T follicular helper cell (primary cell): ENCODE measurements around the gene NELFA.
"Not testable (repeated sequence)": the region's sequence is repeated elsewhere in the genome, so short reads cannot be mapped to it uniquely, and the experiment has no call there.

ENCODE experiments used
- DNase-seq: peaks from one replicate; pipeline ENCODE4 v3.0.0-alpha.2; 2020; ENCODE audit warnings: low read depth

Gene NELFA

DNA sequence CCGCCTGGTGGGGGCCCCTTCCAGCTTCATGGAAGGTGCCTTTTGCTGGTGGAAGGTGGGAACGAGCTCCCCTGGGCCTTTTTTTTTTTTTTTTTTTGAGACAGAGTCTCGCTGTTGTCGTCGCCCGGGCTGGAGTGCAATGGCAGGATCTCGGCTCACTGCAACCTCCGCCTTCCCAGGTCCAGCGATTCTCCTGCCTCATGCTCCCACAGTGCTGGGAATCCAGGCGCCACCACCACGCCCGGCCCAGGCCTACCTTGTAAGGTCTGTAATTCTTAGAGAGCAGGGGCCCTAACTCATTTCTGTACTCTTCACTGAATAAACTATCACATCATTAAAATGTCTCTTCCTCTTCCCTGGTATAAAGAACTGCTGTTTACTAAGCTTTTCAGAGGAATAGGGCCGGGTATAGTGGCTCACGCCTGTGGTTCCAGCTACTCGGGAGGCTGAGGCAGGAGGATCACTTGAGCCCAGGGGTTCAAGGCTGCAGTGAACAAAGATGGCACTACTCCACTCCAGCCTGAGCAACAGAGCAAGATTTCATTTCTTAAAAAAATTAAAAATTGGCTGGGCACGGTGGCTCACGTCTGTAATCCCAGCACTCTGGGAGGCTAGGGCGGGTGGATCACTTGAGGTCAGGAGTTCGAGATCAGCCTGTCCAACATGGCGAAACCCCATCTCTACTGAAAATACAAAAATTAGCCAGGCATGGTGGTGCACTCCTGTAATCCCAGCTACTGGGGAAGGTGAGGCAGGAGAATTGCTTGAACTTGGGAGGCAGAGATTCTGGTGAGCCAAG is 14.9 kb downstream of the NELFA start:
- not testable (repeated sequence) for DNase-seq

- DNase-seq: no peak
Measured at GRCh38 chr4:1993169-1993516, 15.6 kb downstream of the NELFA start.

GRCh38 chr4:1992468-1993168 is 16.2 kb downstream of the NELFA start:
- DNase-seq: no peak

DNA sequence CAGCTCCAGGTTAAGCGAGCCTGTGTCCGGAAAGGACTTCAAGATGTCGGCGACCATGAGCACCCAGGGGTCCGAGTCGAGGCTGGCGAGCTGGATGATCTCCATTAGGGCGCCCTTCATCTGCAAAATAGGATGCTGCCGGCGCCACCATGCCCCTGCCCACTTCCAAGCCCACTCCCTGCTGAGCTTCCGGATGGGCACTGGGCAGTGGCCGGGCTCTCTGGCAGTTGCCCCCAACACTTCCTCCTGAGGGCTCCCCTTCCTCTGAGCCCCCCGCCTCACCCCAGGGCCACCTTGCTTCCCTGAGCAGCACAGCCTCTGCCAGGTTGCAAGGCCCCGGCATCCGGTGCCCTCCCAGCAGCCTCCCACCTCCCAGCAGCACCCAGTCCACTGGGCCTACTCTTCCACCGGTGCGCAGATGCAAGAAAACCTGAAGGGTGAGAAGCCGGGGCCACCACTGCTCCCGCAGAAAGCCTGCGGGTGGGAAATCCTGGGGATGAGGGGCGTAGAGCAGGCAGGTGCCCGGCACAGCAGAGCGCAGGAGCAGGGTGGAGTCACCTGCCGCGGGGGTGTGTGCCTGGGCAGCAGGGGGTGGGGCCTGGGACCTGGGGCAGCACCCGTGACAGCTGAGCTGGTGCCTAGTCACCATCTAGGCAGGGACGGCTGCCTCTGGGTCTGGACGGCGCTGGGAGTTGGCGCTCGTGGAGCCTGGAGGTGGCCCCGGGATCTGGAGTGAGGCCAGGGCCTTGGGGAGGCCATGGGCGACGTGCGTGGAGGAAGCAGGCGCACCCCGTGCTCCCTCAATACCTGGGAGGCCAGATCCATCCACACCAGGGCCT is 17.0 kb downstream of the NELFA start:
- no peak for DNase-seq

- no peak for DNase-seq
Measured at GRCh38 chr4:1991087-1991486, 17.7 kb downstream of the NELFA start.

DNA sequence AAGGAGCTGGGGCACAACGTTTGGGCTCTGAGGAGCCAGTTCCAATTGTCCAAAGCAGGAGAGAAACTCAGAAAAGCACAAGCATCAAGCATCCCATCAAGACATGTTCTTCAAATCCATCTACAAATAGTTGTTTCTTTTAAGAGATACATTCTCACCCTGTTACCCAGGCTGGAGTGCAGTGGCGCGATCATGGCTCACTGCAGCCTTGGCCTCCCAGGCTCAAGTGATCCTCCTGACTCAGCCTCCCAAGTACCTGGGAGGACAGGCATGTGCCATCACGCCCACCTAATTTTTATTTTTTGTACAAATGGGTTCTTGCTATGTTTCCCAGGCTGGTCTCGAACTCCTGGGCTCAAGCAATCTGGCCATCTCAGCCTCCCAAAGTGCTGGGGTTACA is 18.1 kb downstream of the NELFA start:
- DNase-seq: no peak

- DNase-seq: no peak
Measured at GRCh38 chr4:1990348-1990645, 18.5 kb downstream of the NELFA start.

DNA sequence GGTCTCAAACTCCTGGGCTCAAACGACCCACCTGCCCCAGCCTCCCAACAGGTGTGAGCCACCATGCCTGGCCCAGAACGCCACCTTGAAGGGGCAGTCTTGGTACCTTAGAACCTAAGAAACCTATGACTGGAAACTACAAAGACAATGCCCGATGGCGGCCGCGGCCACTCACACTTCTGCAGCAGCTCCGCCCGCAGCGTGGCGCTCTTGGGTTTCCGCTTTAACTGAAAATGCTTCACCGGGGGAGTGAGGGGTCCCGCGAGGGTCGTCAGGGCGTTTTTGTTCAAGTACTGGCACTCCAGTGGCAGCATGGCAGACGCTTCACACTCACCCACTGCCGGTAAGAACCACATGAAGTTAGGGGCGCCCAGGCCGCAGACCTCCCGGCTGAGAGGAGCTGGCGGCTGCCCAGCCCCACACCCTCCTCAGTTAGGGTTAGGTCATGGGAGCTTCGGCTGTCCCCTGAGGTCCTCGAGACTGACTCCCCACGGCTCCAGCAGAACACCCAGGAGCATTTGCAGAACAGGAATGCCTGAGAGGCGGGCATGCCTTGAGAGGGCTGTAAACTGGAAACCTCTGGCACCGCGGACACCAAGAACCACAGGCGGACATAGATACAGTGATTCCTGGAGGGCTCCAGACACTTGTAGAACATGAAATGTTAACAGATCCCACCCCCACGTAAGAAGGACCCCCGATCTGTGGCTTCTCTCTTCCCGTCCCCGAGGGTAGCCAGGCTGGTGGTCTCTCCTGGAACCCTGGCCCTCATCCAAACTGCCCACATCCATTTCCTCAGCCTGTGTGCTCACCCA is 19.0 kb downstream of the NELFA start:
- DNase-seq: no peak

- no peak for DNase-seq
Measured at GRCh38 chr4:1988327-1988724, 20.4 kb downstream of the NELFA start.

GRCh38 chr4:1987721-1988326 is 20.9 kb downstream of the NELFA start:
- DNase-seq: no peak

DNA sequence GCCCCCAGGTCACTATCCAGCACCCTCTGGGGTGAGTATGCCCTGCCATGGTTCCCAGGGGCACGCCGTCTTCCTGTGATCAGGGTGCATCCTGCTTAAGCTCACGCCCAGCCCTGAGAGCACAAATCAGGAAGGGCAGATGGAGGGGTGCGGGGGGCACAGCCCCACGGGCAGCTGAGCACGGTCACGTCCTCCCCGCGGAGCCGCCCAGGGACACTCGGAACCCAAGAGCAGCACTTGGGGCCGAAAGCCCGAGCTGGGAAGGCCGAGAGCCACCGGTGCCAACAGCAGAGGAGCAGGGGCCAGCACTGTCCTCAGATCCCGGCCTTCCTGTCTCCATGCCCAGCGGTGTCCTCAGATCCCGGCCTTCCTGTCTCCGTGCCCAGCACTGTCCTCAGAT is 21.5 kb downstream of the NELFA start:
- no peak for DNase-seq

GRCh38 chr4:1986578-1987210 is 22.1 kb downstream of the NELFA start:
- DNase-seq: no peak

DNA sequence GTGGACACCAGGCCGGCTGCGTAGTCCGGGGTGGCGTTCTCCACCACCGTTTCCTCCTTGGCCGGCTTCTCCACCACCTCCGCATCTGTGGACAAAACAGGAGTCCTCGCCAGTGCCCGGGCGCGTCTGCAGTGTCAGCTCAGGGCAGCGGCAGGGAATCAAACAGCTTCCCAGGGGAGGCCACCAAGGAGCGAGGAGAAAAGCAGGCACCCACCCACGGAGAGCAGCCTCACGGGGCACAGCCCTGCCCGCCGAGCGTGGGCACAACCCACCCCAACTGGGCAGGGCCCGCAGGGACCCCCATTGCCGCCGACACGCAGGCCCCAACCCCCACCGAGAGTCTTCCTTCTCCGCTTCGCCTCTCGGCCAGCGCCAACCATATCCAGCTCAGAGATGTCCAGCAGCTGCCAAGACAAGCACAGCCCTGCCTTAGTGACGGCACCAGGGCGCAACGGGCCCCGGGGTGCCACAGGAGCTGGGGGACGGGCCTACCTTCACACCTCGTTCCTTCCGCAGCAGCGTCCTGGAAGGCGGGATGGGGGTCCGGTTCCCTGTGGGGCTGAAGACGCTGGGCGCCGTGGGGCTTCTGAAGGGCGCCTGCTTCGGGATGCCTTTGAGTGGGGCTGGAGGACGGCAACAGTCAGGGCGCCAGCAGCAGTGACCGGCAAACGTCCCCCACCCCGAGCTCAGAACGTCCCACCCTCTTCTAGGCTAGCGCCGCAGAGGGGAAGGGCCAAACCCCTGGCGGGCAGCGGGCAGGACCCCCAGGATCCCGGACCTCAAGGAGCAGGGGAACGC is 22.8 kb downstream of the NELFA start:
- DNase-seq: no peak

DNA sequence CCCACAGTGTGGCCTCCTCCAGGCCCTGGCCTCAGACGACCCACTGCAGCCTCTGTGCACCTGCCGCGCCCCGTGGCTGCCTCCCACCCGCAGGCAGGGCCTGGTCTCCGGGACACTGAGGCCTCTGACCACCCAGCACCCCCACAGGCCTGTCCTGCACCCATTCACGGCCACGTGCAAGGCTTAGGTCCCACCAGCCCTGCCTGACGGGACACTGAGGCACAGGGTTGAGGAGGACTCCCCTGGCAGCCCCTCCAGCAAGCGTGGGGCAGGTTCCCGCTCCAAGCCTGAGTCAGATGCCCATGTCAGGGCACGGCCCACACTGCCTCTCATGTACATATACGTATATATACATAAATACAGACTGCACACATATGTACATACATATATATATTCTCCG is 23.5 kb downstream of the NELFA start:
- no peak for DNase-seq

DNA sequence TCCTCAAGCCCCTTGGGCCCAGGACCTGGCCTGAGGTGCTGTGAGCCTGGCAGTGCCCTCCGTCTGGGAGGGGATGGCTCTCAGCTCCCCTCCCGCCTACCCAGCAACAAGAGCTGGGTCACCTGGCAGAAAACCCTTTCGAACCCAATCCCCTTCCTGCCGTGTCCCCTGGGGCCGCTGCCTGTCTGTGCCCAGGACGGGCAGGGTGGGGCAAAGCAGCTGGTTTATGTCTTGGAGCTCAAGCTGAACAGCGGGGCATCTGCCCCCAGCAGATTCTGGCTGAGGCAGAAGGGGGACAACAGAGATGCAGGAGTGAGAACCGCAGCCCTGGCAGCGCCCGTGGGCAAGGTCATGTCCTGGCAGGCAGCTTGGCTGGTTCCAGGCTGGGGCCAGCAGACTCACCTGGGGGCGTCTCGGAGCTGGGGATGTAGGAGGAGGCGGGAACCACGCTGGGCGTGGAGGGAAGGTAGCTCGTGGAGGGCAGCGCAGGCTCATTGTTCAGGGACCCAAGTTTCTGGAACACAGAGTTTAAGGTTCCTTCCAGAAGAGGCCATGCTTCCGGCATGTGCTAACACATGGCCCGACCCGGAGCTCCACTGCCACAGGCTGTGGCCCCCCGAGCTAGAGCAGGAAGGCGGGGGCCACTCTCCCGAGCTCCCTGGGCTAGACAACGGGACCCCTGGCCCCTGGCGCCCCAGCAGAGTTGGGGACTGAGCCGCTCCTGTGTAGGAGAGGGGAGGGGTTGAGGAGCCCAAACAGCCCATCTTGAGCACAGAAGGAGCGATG is 24.2 kb downstream of the NELFA start:
- DNase-seq: no peak

- DNase-seq: no peak
Measured at GRCh38 chr4:1983846-1984405, 24.8 kb downstream of the NELFA start.

DNA sequence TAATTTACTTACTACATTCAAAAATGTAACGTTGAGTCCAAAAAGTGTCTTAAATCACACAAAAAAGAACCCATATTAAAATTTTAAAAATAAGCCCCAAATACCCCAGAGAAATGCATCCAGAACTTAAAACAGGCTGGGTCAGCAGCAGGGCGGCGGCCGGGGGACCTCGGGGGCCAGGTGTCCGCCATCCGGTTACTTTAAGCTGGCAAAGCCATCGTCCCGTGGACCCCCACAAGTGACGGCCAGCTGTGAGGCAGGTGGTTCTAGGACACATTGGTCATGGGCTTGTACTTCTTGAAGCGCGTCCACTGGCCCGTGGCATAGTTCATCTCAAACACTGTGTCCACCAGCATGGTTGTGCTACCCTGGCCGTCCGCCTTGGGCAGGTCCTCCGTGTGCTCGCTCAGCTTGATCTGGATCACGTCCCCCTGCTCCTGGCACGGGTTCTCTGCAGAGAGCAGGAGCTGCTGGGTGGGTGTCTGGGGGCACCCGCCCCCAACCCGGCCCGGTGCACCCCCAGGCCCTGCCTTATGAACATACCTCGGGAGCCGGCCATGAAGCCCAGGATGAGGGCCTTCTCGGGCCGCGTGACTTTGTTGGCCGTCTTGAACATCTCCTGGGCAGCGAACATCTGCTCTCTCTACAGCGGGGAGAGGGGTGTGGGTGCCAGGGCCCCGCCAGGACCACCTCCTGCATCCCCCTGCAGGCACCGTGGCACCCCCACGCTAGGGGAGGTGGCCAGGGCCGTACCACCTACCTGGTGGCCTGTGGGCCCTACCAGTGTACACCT is 25.5 kb downstream of the NELFA start:
- DNase-seq: no peak
